Left colon (tissue), 2 donors: ENCODE data around the gene TM4SF18. TPM values are rescaled to one million over a fixed set of nuclear protein-coding genes. Genes with fewer than 3 reads are reported as not detected.
"Not testable (repeated sequence)": the region's sequence is repeated elsewhere in the genome, so short reads cannot be mapped to it uniquely, and the experiment has no call there.

Experiments
- ATAC-seq: fragments of 200-7000 bp; cut with Tn5 transposase; one replicate; pipeline ENCODE4 v1.9.1; 2020; ENCODE audit warnings: mild to moderate bottlenecking, moderate library complexity
- DNase-seq, 2 donors: peaks; one replicate each; pipeline ENCODE4 v3.0.0-alpha.2; 2020
- intact Hi-C, 2 donors: fragments of 100-400 bp; cut with DNase I in 1 of 2; cut with micrococcal nuclease in 1 of 2; formaldehyde crosslinking; loops; one replicate each; pipeline versions ENCODE4 v1.11.2 to v1.14.0; 2022; cut with DNase I, micrococcal nuclease
- long read RNA-seq: library from polyadenylated mRNA; unstranded; transcript quantifications from one replicate; pipeline ENCODE4 v2.0.0, GENCODE V29; 2021
- total RNA-seq, 2 donors: library from RNA; stranded (reverse); fragmentation: NEBNext Ultra II Directional; extraction: Animal tissue kit (Norgen Biotek cat#: 25700); gene quantifications; one replicate each; pipeline ENCODE4 v1.2.1, GENCODE V29; 2021
- donor health status: DM: no; HTN: no; CAD: no.
- donor health status: DM: yes; HTN: yes; CAD: no.

Gene TM4SF18
- total RNA-seq = 1 to 10 TPM in 1 of 2 donors, under 1 TPM in 1; 0.95 to 2.0 TPM
- long read RNA-seq = 0 reads

- intact Hi-C loops = no loop called here
- DNase-seq (no peak), ATAC-seq (no peak)
Measured at GRCh38 chr3:149333176-149333859, at the start of gene TM4SF18. Gene TM4SF18 (minus strand): TSS chr3:149333636. CDS start chr3:149333382, 254 bp downstream.

- ATAC-seq = no peak
- intact Hi-C loops = loop anchor here in 1 of 2 donors (10.0 kb wide), 1 partner anchor 92 kb away; the partner anchor contains the start of gene TM4SF4
- DNase-seq = no peak
Measured at GRCh38 chr3:149382518-149382917, 49.1 kb upstream of the TM4SF18 start.

- ATAC-seq = no peak
- intact Hi-C loops = loop anchor here in 1 of 2 donors (10.0 kb wide), 1 partner anchor 93 kb away; the partner anchor contains the start of gene TM4SF4
- DNase-seq = no peak
Measured at GRCh38 chr3:149382101-149382467, 48.6 kb upstream of the TM4SF18 start.

- intact Hi-C loops = loop anchor here in 1 of 2 donors (10.0 kb wide), 1 partner anchor 93 kb away; the partner anchor contains the start of gene TM4SF4
- DNase-seq = no peak
- no peak for ATAC-seq
Measured at GRCh38 chr3:149381173-149382100, 48.0 kb upstream of the TM4SF18 start.

GRCh38 chr3:149380220-149380619 lies 46.8 kb upstream of the TM4SF18 start:
- DNase-seq, ATAC-seq: not testable (repeated sequence)
- intact Hi-C loops = loop anchor here in 1 of 2 donors (10.0 kb wide), 1 partner anchor 95 kb away; the partner anchor contains the start of gene TM4SF4

GRCh38 chr3:149378478-149379309 lies 45.3 kb upstream of the TM4SF18 start:
- intact Hi-C loops = no loop called here
- peak; percentile 35 for ATAC-seq
- DNase-seq = no peak

GRCh38 chr3:149377408-149378364 lies 44.2 kb upstream of the TM4SF18 start, which contains the start of gene TM4SF1:
Gene TM4SF1 (minus strand): TSS chr3:149377649. CDS start chr3:149377547, 102 bp downstream.
- peak; percentile 40 to 64 for DNase-seq
- intact Hi-C loops = no loop called here
- peak; percentile 87 for ATAC-seq

- intact Hi-C loops = no loop called here
- peak; percentile 15 for ATAC-seq
- no peak for DNase-seq
Measured at GRCh38 chr3:149376718-149377407, 43.4 kb upstream of the TM4SF18 start.

- no peak for ATAC-seq
- no peak for DNase-seq
- intact Hi-C loops = no loop called here
Measured at GRCh38 chr3:149375501-149376196, 42.2 kb upstream of the TM4SF18 start.

GRCh38 chr3:149374793-149375500 lies 41.5 kb upstream of the TM4SF18 start:
- intact Hi-C loops = no loop called here
- no peak for DNase-seq
- ATAC-seq = no peak

GRCh38 chr3:149374391-149374790 lies 41.0 kb upstream of the TM4SF18 start:
- ATAC-seq (no peak), DNase-seq (no peak)
- intact Hi-C loops = no loop called here

- DNase-seq (no peak), ATAC-seq (no peak)
- intact Hi-C loops = no loop called here
Measured at GRCh38 chr3:149373235-149374125, 40.0 kb upstream of the TM4SF18 start.

- DNase-seq (no peak), ATAC-seq (no peak)
- intact Hi-C loops = no loop called here
Measured at GRCh38 chr3:149371723-149372114, 38.3 kb upstream of the TM4SF18 start.

- no peak for DNase-seq
- intact Hi-C loops = no loop called here
- ATAC-seq = peak; percentile 51
Measured at GRCh38 chr3:149371001-149371722, 37.7 kb upstream of the TM4SF18 start.
